Prostate gland (tissue), 2 donors: ENCODE measurements around the gene CCR2. TPM values are rescaled to one million over a fixed set of nuclear protein-coding genes. Genes with fewer than 3 reads are reported as not detected.

Experiments
- DNase-seq: peaks from one replicate; pipeline ENCODE4 v3.0.0-alpha.2; 2019; ENCODE audit warnings: low spot score
- H3K27ac ChIP-seq, 2 donors: fragments of 200-600 bp; sonication (generic); 2 replicates each; pipeline ENCODE4 v1.5.1; 2017 to 2019
- H3K27me3 ChIP-seq: fragments of 200-600 bp; sonication (generic); replicated peaks from 2 replicates; pipeline ENCODE4 v1.5.1; 2019; ENCODE audit not compliant: insufficient read depth
- H3K36me3 ChIP-seq, 2 donors: fragments of 200-600 bp; sonication (generic); 1 replicate in 1 of 2; 2 replicates in 1 of 2; pipeline versions ENCODE4 v1.5.1 to v1.8.1; 2017 to 2019
- H3K4me1 ChIP-seq: fragments of 200-600 bp; sonication (generic); replicated peaks from 2 replicates; pipeline ENCODE4 v1.5.1; 2019
- H3K4me3 ChIP-seq, 2 donors: fragments of 200-600 bp; sonication (generic); 2 replicates each; pipeline ENCODE4 v1.5.1; 2017 to 2019
- H3K9me3 ChIP-seq: fragments of 200-600 bp; sonication (generic); 2 replicates; pipeline ENCODE4 v1.5.1; 2017
- CTCF ChIP-seq, 4 experiments: fragments of 200-600 bp in 2 of 4; fragments of 450-650 bp in 2 of 4; sonication (generic) in 2 of 4; IDR thresholded peaks; 1 replicate in 3 of 4; 2 replicates in 1 of 4; pipeline ENCODE4 v1.5.1; 2016 to 2019; ENCODE audit warnings: antibody characterized with exemption in 4 of 4, mild to moderate bottlenecking in 2 of 4, moderate library complexity in 2 of 4
- POLR2A ChIP-seq: fragments of 450-650 bp; IDR thresholded peaks from one replicate; pipeline ENCODE4 v1.6.1; 2016; ENCODE audit warnings: antibody characterized with exemption, mild to moderate bottlenecking
- POLR2AphosphoS5 ChIP-seq: sonication (generic); formaldehyde crosslinking; IDR thresholded peaks from one replicate; pipeline ENCODE4 v1.6.1; 2017; ENCODE audit warnings: antibody characterized with exemption
- WGBS: methylation state at CpG from one replicate; pipeline ENCODE4 v1.1.5; 2018; 5-methylcytosine and 5-hydroxymethylcytosine counted together
- intact Hi-C: fragments of 100-400 bp; cut with DNase I; formaldehyde crosslinking; loops from one replicate; pipeline ENCODE4 v1.14.2; 2022
- total RNA-seq, 2 donors: library from RNA; depleted of rRNA; stranded (reverse); fragments of >200 nt; gene quantifications; one replicate each; pipeline ENCODE4 v1.1.0, GENCODE V29; 2016

Gene CCR2
- total RNA-seq, 2 donors from 2014 or later = 1.0 to 6.5 TPM

DNA sequence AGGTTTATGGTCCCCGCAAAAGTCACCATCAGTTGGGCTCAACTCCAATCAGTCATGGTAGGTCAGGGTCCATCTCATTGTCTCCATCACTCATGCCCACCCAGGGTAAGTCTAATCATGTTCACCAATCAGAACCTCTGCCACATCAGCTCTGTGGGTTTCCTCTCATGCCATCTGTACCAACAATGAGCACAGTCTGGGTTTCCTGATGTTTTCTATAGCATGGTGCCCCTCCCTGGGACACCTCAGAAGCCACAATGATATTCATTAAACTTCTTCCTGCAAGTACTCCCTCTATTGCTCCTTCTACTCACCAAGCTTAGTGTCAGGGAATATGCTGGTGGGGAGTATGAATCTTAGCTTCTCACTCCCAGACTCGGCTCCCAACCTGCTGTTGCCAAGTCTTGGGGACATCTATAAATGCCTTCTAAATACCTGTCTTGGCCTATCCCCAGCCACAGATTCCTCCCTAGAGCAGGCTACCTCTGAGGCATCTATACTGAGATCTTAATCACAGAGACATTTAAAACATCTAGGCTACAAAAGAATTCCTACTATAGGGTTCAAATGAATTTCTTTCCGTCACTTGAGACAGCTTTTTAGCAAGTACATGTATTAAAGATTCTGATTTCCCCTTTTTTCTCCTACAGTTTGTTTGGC is 5.0 kb upstream of the CCR2 start:
- intact Hi-C loops = no loop called here
- Histone ChIP-seq H3K9me3 (no peaks in the 10 kb centered on the region), H3K4me1 (no peaks in the 10 kb centered on the region), H3K27me3 (peaks cover 4% of the 10 kb centered on the region), H3K4me3 (no peak overlapping the region), H3K36me3 (no peaks in the 10 kb centered on the region), H3K27ac (no peak overlapping the region)
- no peak for DNase-seq
- WGBS = 72% methylated on average over 3 of the region's 3 CpGs
- TF ChIP-seq CTCF (IDR thresholded peaks at IDR 0.05) = no peak
- TF ChIP-seq POLR2AphosphoS5 = no peak
- TF ChIP-seq POLR2A = no peak

- H3K27ac ChIP-seq = no peak overlapping the region
- intact Hi-C loops = no loop called here
- WGBS = 56% methylated on average over 2 of the region's 2 CpGs
- TF ChIP-seq POLR2A (no peak), CTCF (IDR thresholded peaks at IDR 0.05) (no peak), POLR2AphosphoS5 (no peak)
- peaks cover 4% of the 10 kb centered on the region for H3K27me3 ChIP-seq
- no peaks in the 10 kb centered on the region for H3K4me1 ChIP-seq
- H3K9me3 ChIP-seq = no peaks in the 10 kb centered on the region
- H3K4me3 ChIP-seq = no peak overlapping the region
- H3K36me3 ChIP-seq = no peaks in the 10 kb centered on the region
- no peak for DNase-seq
Measured at GRCh38 chr3:46349484-46350261, 4.2 kb upstream of the CCR2 start.

GRCh38 chr3:46350262-46350565 is 3.7 kb upstream of the CCR2 start:
- H3K27ac ChIP-seq = no peak overlapping the region
- H3K4me1 ChIP-seq = no peaks in the 10 kb centered on the region
- intact Hi-C loops = no loop called here
- no peak for TF ChIP-seq POLR2A
- no peak for DNase-seq
- WGBS = 79% methylated on average over 1 of the region's 1 CpG
- H3K27me3 ChIP-seq = peaks cover 4% of the 10 kb centered on the region
- H3K9me3 ChIP-seq = no peaks in the 10 kb centered on the region
- H3K36me3 ChIP-seq = no peaks in the 10 kb centered on the region
- H3K4me3 ChIP-seq = no peak overlapping the region

DNA sequence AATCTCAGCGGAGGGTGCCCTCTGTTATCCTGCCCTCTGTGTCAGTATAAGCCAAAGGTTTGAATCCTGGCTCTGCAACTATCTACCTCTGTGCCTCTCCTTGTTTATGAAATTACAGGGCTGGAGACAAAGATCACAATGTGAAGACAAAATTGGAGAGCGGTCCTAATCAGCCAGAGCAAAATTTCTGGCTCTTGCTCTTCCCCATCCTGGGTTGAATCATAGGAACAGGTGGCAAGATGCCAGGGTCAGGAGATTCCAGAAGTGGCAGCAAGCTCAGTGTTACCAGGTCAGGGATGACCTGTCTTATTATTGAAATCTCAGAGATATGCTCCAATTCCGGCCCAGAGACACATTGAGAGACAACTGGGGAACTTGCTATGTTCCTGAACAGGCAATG is 2.3 kb upstream of the CCR2 start:
- TF ChIP-seq POLR2AphosphoS5 (no peak), CTCF (IDR thresholded peaks at IDR 0.05) (no peak)
- H3K9me3 ChIP-seq = no peaks in the 10 kb centered on the region
- no peaks in the 10 kb centered on the region for H3K36me3 ChIP-seq
- intact Hi-C loops = no loop called here
- no peak for DNase-seq
- 90% methylated on average over 3 of the region's 3 CpGs for WGBS
- no peaks in the 10 kb centered on the region for H3K4me1 ChIP-seq
- H3K27ac ChIP-seq = no peak overlapping the region
- H3K27me3 ChIP-seq = peaks cover 4% of the 10 kb centered on the region
- H3K4me3 ChIP-seq = no peak overlapping the region

- no peak overlapping the region for H3K27ac ChIP-seq
- no peaks in the 10 kb centered on the region for H3K36me3 ChIP-seq
- DNase-seq = no peak
- 84% methylated on average over 4 of the region's 4 CpGs for WGBS
- intact Hi-C loops = no loop called here
- H3K9me3 ChIP-seq = no peaks in the 10 kb centered on the region
- H3K4me3 ChIP-seq = no peak overlapping the region
- TF ChIP-seq CTCF (IDR thresholded peaks at IDR 0.05) (no peak), POLR2AphosphoS5 (no peak), POLR2A (no peak)
- peaks cover 4% of the 10 kb centered on the region for H3K27me3 ChIP-seq
- H3K4me1 ChIP-seq = no peaks in the 10 kb centered on the region
Measured at GRCh38 chr3:46353090-46353489, 821 bp upstream of the CCR2 start.
